B cell (primary cell): ENCODE measurements around the gene SERPINI1. TPM values are rescaled to one million over a fixed set of nuclear protein-coding genes. Genes with fewer than 3 reads are reported as not detected.

Experiments used
- ATAC-seq: fragments of 200-7000 bp; cut with Tn5 transposase; one replicate; pipeline ENCODE4 v1.10.0; 2021; ENCODE audit warnings: low read depth, mild to moderate bottlenecking, moderate number of reproducible peaks, moderate library complexity
- CTCF ChIA-PET: fragments of 350-600 bp; sonication (Branson Sonifier 250); formaldehyde crosslinking; loops from one replicate; lab custom pipeline; 2021; ENCODE audit warnings: antibody characterized with exemption, inconsistent platforms; lab: Charles Lee
- POLR2A ChIA-PET: fragments of 350-600 bp; sonication (Branson Sonifier 250); formaldehyde crosslinking; loops from one replicate; lab custom pipeline; 2021; ENCODE audit warnings: antibody characterized with exemption; lab: Charles Lee
- DNase-seq: peaks from one replicate; pipeline ENCODE4 v3.0.0; 2013
- H2AFZ ChIP-seq: 2 replicates; pipeline ENCODE4 v1.6.1; 2012; ENCODE audit warnings: mild to moderate bottlenecking, low read depth, low read length; ENCODE audit not compliant: insufficient read depth, poor library complexity, severe bottlenecking
- H3K27ac ChIP-seq, 2 donors: 1 replicate in 1 of 2; 2 replicates in 1 of 2; pipeline ENCODE4 v1.5.1; 2012 to 2013; ENCODE audit warnings: low read length in 2 of 2, mild to moderate bottlenecking in 2 of 2, moderate library complexity in 1 of 2
- H3K27me3 ChIP-seq, 4 experiments: fragments of 200-600 bp in 1 of 4; sonication (generic) in 1 of 4; replicated peaks in 1 of 4; 1 replicate in 2 of 4; 2 replicates in 2 of 4; pipeline versions ENCODE4 v1.6.1 to v1.7.0; 2013 to 2016; ENCODE audit warnings: low read length in 3 of 4, mild to moderate bottlenecking in 2 of 4, mixed read lengths in 1 of 4, moderate library complexity in 1 of 4; ENCODE audit not compliant: insufficient read depth in 4 of 4, control insufficient read depth in 3 of 4; ENCODE audit errors: control extremely low read depth in 1 of 4
- H3K36me3 ChIP-seq, 2 experiments: replicated peaks in 1 of 2; 1 replicate in 1 of 2; 2 replicates in 1 of 2; pipeline versions ENCODE4 v1.6.1 to v1.7.1; 2013; ENCODE audit warnings: low read length in 1 of 2; ENCODE audit not compliant: insufficient read depth in 2 of 2, control insufficient read depth in 1 of 2; ENCODE audit errors: control extremely low read depth in 1 of 2, extremely low read depth in 1 of 2
- H3K4me1 ChIP-seq, 2 donors: fragments of 200-600 bp in 1 of 2; sonication (generic) in 1 of 2; 1 replicate in 1 of 2; 2 replicates in 1 of 2; pipeline versions ENCODE4 v1.5.1 to v1.6.1; 2013 to 2017; ENCODE audit warnings: low read length in 2 of 2; ENCODE audit not compliant: control insufficient read depth in 2 of 2, insufficient read depth in 2 of 2
- H3K4me2 ChIP-seq: replicated peaks from 2 replicates; pipeline ENCODE3; 2012; ENCODE audit warnings: mild to moderate bottlenecking, low read depth, low read length; ENCODE audit not compliant: poor library complexity, severe bottlenecking
- H3K4me3 ChIP-seq, 5 experiments: fragments of 200-600 bp in 1 of 5; sonication (generic) in 1 of 5; 1 replicate in 3 of 5; 2 replicates in 2 of 5; pipeline versions ENCODE4 v1.5.1 to v1.7.0; 2011 to 2016; ENCODE audit warnings: low read length in 4 of 5, mild to moderate bottlenecking in 4 of 5, low read depth in 2 of 5, control low read depth in 1 of 5, moderate library complexity in 1 of 5; ENCODE audit not compliant: insufficient read depth in 1 of 5; ENCODE audit errors: control extremely low read depth in 1 of 5, extremely low read depth in 1 of 5
- H3K79me2 ChIP-seq: fragments of 200-600 bp; sonication (generic); one replicate; pipeline ENCODE4 v1.6.0; 2016; ENCODE audit warnings: low read length; ENCODE audit not compliant: control insufficient read depth, insufficient read depth
- H3K9ac ChIP-seq: fragments of 200-600 bp; sonication (generic); 2 replicates; pipeline ENCODE4 v1.6.1; 2017; ENCODE audit warnings: mild to moderate bottlenecking, low read length, moderate library complexity
- H3K9me3 ChIP-seq, 3 donors: one replicate each; pipeline versions ENCODE4 v1.6.1 to v1.7.1; 2013; ENCODE audit warnings: low read length in 2 of 3; ENCODE audit not compliant: control insufficient read depth in 2 of 3, insufficient read depth in 1 of 3; ENCODE audit errors: control extremely low read depth in 1 of 3
- H4K20me1 ChIP-seq: 2 replicates; pipeline ENCODE4 v1.6.0; 2012; ENCODE audit warnings: mild to moderate bottlenecking, low read length; ENCODE audit not compliant: insufficient read depth, control insufficient read depth, poor library complexity, severe bottlenecking
- H3K27ac Mint-ChIP-seq: one replicate; pipeline ENCODE4 v1.8.0; 2021; ENCODE audit warnings: mixed read lengths
- H3K27me3 Mint-ChIP-seq: one replicate; pipeline ENCODE4 v1.8.0; 2021; ENCODE audit warnings: mixed read lengths
- H3K4me1 Mint-ChIP-seq: one replicate; pipeline ENCODE4 v1.8.0; 2021; ENCODE audit warnings: mixed read lengths
- H3K4me3 Mint-ChIP-seq: one replicate; pipeline ENCODE4 v1.8.0; 2021; ENCODE audit warnings: mixed read lengths
- H3K9me3 Mint-ChIP-seq: one replicate; pipeline ENCODE4 v1.8.0; 2022; ENCODE audit warnings: mixed read lengths; ENCODE audit not compliant: insufficient read depth
- CTCF ChIP-seq: fragments of 200-600 bp; IDR thresholded peaks from one replicate; pipeline ENCODE4 v1.8.0; 2022; ENCODE audit warnings: antibody characterized with exemption, mild to moderate bottlenecking
- EZH2 ChIP-seq: IDR thresholded peaks from 2 replicates; pipeline ENCODE4 v1.6.1; 2012; ENCODE audit warnings: borderline replicate concordance, low read depth, mild to moderate bottlenecking, moderate library complexity, low read length; ENCODE audit not compliant: insufficient read depth, poor library complexity, severe bottlenecking
- intact Hi-C: fragments of 100-400 bp; cut with micrococcal nuclease; formaldehyde crosslinking; loops from one replicate; pipeline ENCODE4 v1.10.0; 2022
- polyA plus RNA-seq: library from polyadenylated mRNA; depleted of rRNA; stranded (reverse); fragments of >200 nt; gene quantifications from 2 replicates; pipeline ENCODE4 v1.2.3, GENCODE V29; 2012
- total RNA-seq, 2 donors: library from RNA; stranded (reverse); fragments of 120-200 nt in 1 of 2; gene quantifications; 1 replicate in 1 of 2; 2 replicates in 1 of 2; pipeline versions ENCODE4 v1.2.3 to v1.2.4, GENCODE V29; 2013 to 2022

Gene SERPINI1
- total and polyA plus RNA-seq, 2 donors (not counting 1 experiment from before 2014, with no cell fraction given), result 6.8 to 7.0 TPM

GRCh38 chr3:167811031-167811430 lies 75.5 kb downstream of the SERPINI1 start:
- no peaks in the 10 kb centered on the region for H3K27me3 Mint-ChIP-seq
- H2AFZ ChIP-seq, result no peak overlapping the region
- CTCF ChIA-PET, result no interaction called here

More at GRCh38 chr3:167811031-167811430, 75.5 kb downstream of the SERPINI1 start:
- no peak overlapping the region for H3K4me3 Mint-ChIP-seq
- intact Hi-C loops, result no loop called here
- Histone ChIP-seq H3K4me3 (no peak overlapping the region), H3K4me2 (no peak overlapping the region), H3K4me1 (no peaks in the 10 kb centered on the region), H4K20me1 (no peaks in the 10 kb centered on the region), H3K9me3 (no peaks in the 10 kb centered on the region), H3K9ac (no peak overlapping the region), H3K27me3 (no peaks in the 10 kb centered on the region), H3K79me2 (no peaks in the 10 kb centered on the region), H3K36me3 (peaks cover 0 to 2% of the 10 kb centered on the region in 2 experiments), H3K27ac (no peak overlapping the region)
- ATAC-seq (no peak), DNase-seq (no peak)
- TF ChIP-seq CTCF (no peak), EZH2 (no peak)
- H3K9me3 Mint-ChIP-seq, result no peaks in the 10 kb centered on the region
- POLR2A ChIA-PET, result no interaction called here
- no peaks in the 10 kb centered on the region for H3K4me1 Mint-ChIP-seq
- no peak overlapping the region for H3K27ac Mint-ChIP-seq
